ENCODE data around the gene SLC25A19. TPM values are rescaled to one million over a fixed set of nuclear protein-coding genes. Genes with fewer than 3 reads are reported as not detected.

The SLC25A19 gene
- total RNA-seq (2014; rRNA removed; shearing (Covaris generic)) = 30.6 and 36.8 TPM in 2 replicates

GRCh38 chr17:75289115-75289831 is at the start of gene SLC25A19:
SLC25A19 (minus strand) TSS chr17:75289433; CDS start chr17:75286764, 2,669 bp downstream.

GRCh38 chr17:75270966-75271232 is 18.3 kb downstream of the SLC25A19 start, which contains the start of gene MIF4GD:
MIF4GD (minus strand) TSS chr17:75271231; CDS start chr17:75270195, 1,036 bp downstream.

GRCh38 chr17:75261336-75262111 is 27.7 kb downstream of the SLC25A19 start, which contains the start of the genes GGA3 and MRPS7:
GGA3 (minus strand) TSS chr17:75261606; CDS start chr17:75261587, 19 bp downstream.
MRPS7 (plus strand) TSS chr17:75261879; CDS start chr17:75261901, 22 bp downstream.

Other genes with a start within 250 kb of the SLC25A19 start
- gene ATP5PD, start 242.5 kb downstream of the SLC25A19 start, total RNA-seq (2014; rRNA removed; shearing (Covaris generic)) = 237 and 300 TPM in 2 replicates
- gene KCTD2, start 242.2 kb downstream of the SLC25A19 start, total RNA-seq (2014; rRNA removed; shearing (Covaris generic)) = 10.0 and 11.9 TPM in 2 replicates
- gene SLC16A5, start 201.5 kb downstream of the SLC25A19 start, total RNA-seq (2014; rRNA removed; shearing (Covaris generic)) = 32.2 and 37.9 TPM in 2 replicates
- 3.7 and 5.7 TPM in 2 replicates for gene ARMC7, start 179.5 kb downstream of the SLC25A19 start, total RNA-seq (2014; rRNA removed; shearing (Covaris generic))
- 261 and 296 TPM in 2 replicates for gene NT5C, start 157.7 kb downstream of the SLC25A19 start, total RNA-seq (2014; rRNA removed; shearing (Covaris generic))
- 263 and 292 TPM in 2 replicates for gene JPT1, start 134.9 kb downstream of the SLC25A19 start, total RNA-seq (2014; rRNA removed; shearing (Covaris generic))
- gene SUMO2, start 106.5 kb downstream of the SLC25A19 start, total RNA-seq (2014; rRNA removed; shearing (Covaris generic)) = 175 and 188 TPM in 2 replicates
- 36.7 and 42.1 TPM in 2 replicates for gene NUP85, start 83.8 kb downstream of the SLC25A19 start, total RNA-seq (2014; rRNA removed; shearing (Covaris generic))
- gene GGA3, start 27.8 kb downstream of the SLC25A19 start, total RNA-seq (2014; rRNA removed; shearing (Covaris generic)) = 17.2 and 28.1 TPM in 2 replicates
- gene MRPS7, start 27.6 kb downstream of the SLC25A19 start, total RNA-seq (2014; rRNA removed; shearing (Covaris generic)) = 62.5 and 77.0 TPM in 2 replicates
- 29.4 and 32.3 TPM in 2 replicates for gene MIF4GD, start 18.2 kb downstream of the SLC25A19 start, total RNA-seq (2014; rRNA removed; shearing (Covaris generic))
- gene GRB2, start 116.2 kb upstream of the SLC25A19 start, total RNA-seq (2014; rRNA removed; shearing (Covaris generic)) = 90.8 and 106 TPM in 2 replicates
- gene TMEM94, start 167.2 kb upstream of the SLC25A19 start, total RNA-seq (2014; rRNA removed; shearing (Covaris generic)) = 21.4 and 25.2 TPM in 2 replicates
- 10.3 and 10.5 TPM in 2 replicates for gene CASKIN2, start 226.1 kb upstream of the SLC25A19 start, total RNA-seq (2014; rRNA removed; shearing (Covaris generic))
- 18.9 and 22.1 TPM in 2 replicates for gene TSEN54, start 227.1 kb upstream of the SLC25A19 start, total RNA-seq (2014; rRNA removed; shearing (Covaris generic))
- 6.6 and 7.1 TPM in 2 replicates for gene LLGL2, start 236.3 kb upstream of the SLC25A19 start, total RNA-seq (2014; rRNA removed; shearing (Covaris generic))